Left ventricle myocardium superior (tissue), 1 donor: ENCODE data around the gene C3orf18. TPM values are rescaled to one million over a fixed set of nuclear protein-coding genes. Genes with fewer than 3 reads are reported as not detected.

Source experiments
- ATAC-seq: fragments of 200-7000 bp; cut with Tn5 transposase; one replicate; pipeline ENCODE4 v1.9.1; 2020; ENCODE audit warnings: mild to moderate bottlenecking, moderate library complexity
- DNase-seq: peaks from one replicate; pipeline ENCODE4 v3.0.0-alpha.2; 2020
- intact Hi-C: fragments of 100-400 bp; cut with micrococcal nuclease; formaldehyde crosslinking; loops from one replicate; pipeline ENCODE4 v1.11.0; 2022
- total RNA-seq: library from RNA; stranded (reverse); fragmentation: NEBNext Ultra II Directional; extraction: Animal tissue kit (Norgen Biotek cat#: 25700); gene quantifications from one replicate; pipeline ENCODE4 v1.2.1, GENCODE V29; 2021
- donor health status: DM: no; HTN: yes; CAD: no; lungs with severe emphysema.

C3orf18 gene
- total RNA-seq, 1 donor from 2014 or later: 51.0 TPM

GRCh38 chr3:50510325-50510724 lies 57.2 kb downstream of the C3orf18 start:
- DNase-seq: no peak
- intact Hi-C loops: no loop called here
- ATAC-seq: no peak

- ATAC-seq: no peak
- intact Hi-C loops: no loop called here
These were observed 57.8 kb downstream of the C3orf18 start for GRCh38 chr3:50509715-50510114.

GRCh38 chr3:50508821-50509220 lies 58.7 kb downstream of the C3orf18 start:
- DNase-seq (no peak), ATAC-seq (no peak)
- intact Hi-C loops: no loop called here

More at GRCh38 chr3:50509715-50510114, 57.8 kb downstream of the C3orf18 start:
- no peak for DNase-seq

Other genes starting within 250 kb of the C3orf18 start
- gene HYAL2, start 245.0 kb downstream of the C3orf18 start, total RNA-seq: 36.0 TPM
- gene TUSC2, start 239.5 kb downstream of the C3orf18 start, total RNA-seq: 30.7 TPM
- gene RASSF1, start 226.9 kb downstream of the C3orf18 start, total RNA-seq: 10.5 TPM
- 0.07 TPM for gene ZMYND10, start 222.0 kb downstream of the C3orf18 start, total RNA-seq
- gene NPRL2, start 217.0 kb downstream of the C3orf18 start, total RNA-seq: 16.8 TPM
- gene CYB561D2, start 216.9 kb downstream of the C3orf18 start, total RNA-seq: 5.2 TPM
- 27.4 TPM for gene TMEM115, start 208.2 kb downstream of the C3orf18 start, total RNA-seq
- 2.8 TPM for gene CACNA2D2, start 64.1 kb downstream of the C3orf18 start, total RNA-seq
- 15.3 TPM for gene HEMK1, start 1.8 kb upstream of the C3orf18 start, total RNA-seq
- gene CISH, start 44.0 kb upstream of the C3orf18 start, total RNA-seq: 10.2 TPM
- 473 TPM for gene MAPKAPK3, start 49.4 kb upstream of the C3orf18 start, total RNA-seq
- gene DOCK3, start 107.2 kb upstream of the C3orf18 start, total RNA-seq: 3.8 TPM